Vagina (tissue), 2 donors: ENCODE data around the gene EYS. TPM values are rescaled to one million over a fixed set of nuclear protein-coding genes. Genes with fewer than 3 reads are reported as not detected.

Source experiments
- DNase-seq, 2 donors: peaks; one replicate each; pipeline ENCODE4 v3.0.0-alpha.2; 2017; ENCODE audit errors: extremely low spot score in 2 of 2
- H3K27ac ChIP-seq: fragments of 200-600 bp; sonication (generic); one replicate; pipeline ENCODE4 v1.5.1; 2019
- H3K27me3 ChIP-seq: fragments of 200-600 bp; sonication (generic); one replicate; pipeline ENCODE4 v1.5.1; 2019
- H3K36me3 ChIP-seq, 2 donors: fragments of 200-600 bp; sonication (generic); one replicate each; pipeline ENCODE4 v1.5.1; 2017 to 2019
- H3K4me1 ChIP-seq: fragments of 200-600 bp; sonication (generic); one replicate; pipeline ENCODE4 v1.5.1; 2019
- H3K4me3 ChIP-seq, 2 donors: fragments of 200-600 bp; sonication (generic); 1 replicate in 1 of 2; 2 replicates in 1 of 2; pipeline ENCODE4 v1.5.1; 2016 to 2019
- H3K9me3 ChIP-seq: fragments of 200-600 bp; sonication (generic); one replicate; pipeline ENCODE4 v1.5.1; 2019
- POLR2A ChIP-seq, 2 donors: fragments of 450-650 bp; IDR thresholded peaks; one replicate each; pipeline ENCODE4 v1.6.1; 2017; ENCODE audit warnings: antibody characterized with exemption in 2 of 2, mild to moderate bottlenecking in 2 of 2, moderate library complexity in 2 of 2
- POLR2AphosphoS5 ChIP-seq, 2 donors: sonication (generic); formaldehyde crosslinking; IDR thresholded peaks; one replicate each; pipeline ENCODE4 v1.9.0; 2017; ENCODE audit warnings: antibody characterized with exemption in 2 of 2, mild to moderate bottlenecking in 2 of 2, low read depth in 1 of 2; ENCODE audit not compliant: insufficient read depth in 1 of 2
- intact Hi-C: fragments of 100-400 bp; cut with DNase I; formaldehyde crosslinking; loops from one replicate; pipeline ENCODE4 v1.15.1; 2023
- total RNA-seq: library from RNA; depleted of rRNA; stranded (reverse); fragments of >200 nt; gene quantifications from one replicate; pipeline ENCODE4 v1.2.3, GENCODE V29; 2016
- TF ChIP-seq, protein P1 (sequence below), 3 experiments: fragments of 450-650 bp in 2 of 3; fragments of 200-600 bp in 1 of 3; sonication (generic) in 1 of 3; IDR thresholded peaks; one replicate each; pipeline ENCODE4 v1.5.1; 2017 to 2019; ENCODE audit warnings: antibody characterized with exemption in 3 of 3, mild to moderate bottlenecking in 2 of 3, moderate library complexity in 2 of 3

The EYS gene
- total RNA-seq, 1 donor from 2014 or later = not detected

GRCh38 chr6:65299236-65299635, 407.8 kb downstream of the EYS start:
- H3K27me3 ChIP-seq = no peaks in the 10 kb centered on the region
- DNase-seq = no peak
- intact Hi-C loops = no loop called here
- TF ChIP-seq, protein P1, sequence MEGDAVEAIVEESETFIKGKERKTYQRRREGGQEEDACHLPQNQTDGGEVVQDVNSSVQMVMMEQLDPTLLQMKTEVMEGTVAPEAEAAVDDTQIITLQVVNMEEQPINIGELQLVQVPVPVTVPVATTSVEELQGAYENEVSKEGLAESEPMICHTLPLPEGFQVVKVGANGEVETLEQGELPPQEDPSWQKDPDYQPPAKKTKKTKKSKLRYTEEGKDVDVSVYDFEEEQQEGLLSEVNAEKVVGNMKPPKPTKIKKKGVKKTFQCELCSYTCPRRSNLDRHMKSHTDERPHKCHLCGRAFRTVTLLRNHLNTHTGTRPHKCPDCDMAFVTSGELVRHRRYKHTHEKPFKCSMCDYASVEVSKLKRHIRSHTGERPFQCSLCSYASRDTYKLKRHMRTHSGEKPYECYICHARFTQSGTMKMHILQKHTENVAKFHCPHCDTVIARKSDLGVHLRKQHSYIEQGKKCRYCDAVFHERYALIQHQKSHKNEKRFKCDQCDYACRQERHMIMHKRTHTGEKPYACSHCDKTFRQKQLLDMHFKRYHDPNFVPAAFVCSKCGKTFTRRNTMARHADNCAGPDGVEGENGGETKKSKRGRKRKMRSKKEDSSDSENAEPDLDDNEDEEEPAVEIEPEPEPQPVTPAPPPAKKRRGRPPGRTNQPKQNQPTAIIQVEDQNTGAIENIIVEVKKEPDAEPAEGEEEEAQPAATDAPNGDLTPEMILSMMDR (IDR thresholded peaks at IDR 0.05) = no peak
- TF ChIP-seq POLR2A (IDR thresholded peaks at IDR 0.05) = no peak
- TF ChIP-seq POLR2AphosphoS5 (IDR thresholded peaks at IDR 0.05; ENCODE audit: insufficient read depth in 1 of 2, low read depth in 1 of 2) = no peak
- H3K4me1 ChIP-seq = no peaks in the 10 kb centered on the region
- no peaks in the 10 kb centered on the region for H3K9me3 ChIP-seq
- no peak overlapping the region for H3K4me3 ChIP-seq
- no peak overlapping the region for H3K27ac ChIP-seq
- H3K36me3 ChIP-seq = no peaks in the 10 kb centered on the region

DNA sequence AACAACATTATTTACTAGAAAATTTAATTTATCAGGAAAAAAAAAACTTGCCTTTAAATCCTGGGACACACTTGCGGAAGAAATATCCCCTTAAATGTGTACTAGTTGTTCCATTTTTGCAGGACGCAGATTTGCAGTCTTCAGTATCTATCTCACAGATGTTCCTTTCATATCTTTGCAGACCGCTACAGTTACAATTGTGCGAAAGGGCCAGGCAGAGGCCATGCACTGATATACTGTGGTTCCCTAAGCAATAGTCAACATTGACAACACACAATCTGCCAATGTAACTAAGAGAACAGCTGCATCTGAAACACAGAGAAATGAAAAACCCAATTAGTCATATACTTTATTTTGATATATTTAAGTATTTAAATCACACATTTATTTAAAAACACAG, 411.2 kb downstream of the EYS start:
- DNase-seq = no peak
- H3K4me3 ChIP-seq = no peak overlapping the region
- no peak overlapping the region for H3K27ac ChIP-seq
- no peaks in the 10 kb centered on the region for H3K27me3 ChIP-seq
- TF ChIP-seq, protein P1 (IDR thresholded peaks at IDR 0.05) = no peak
- no peak for TF ChIP-seq POLR2AphosphoS5 (IDR thresholded peaks at IDR 0.05; ENCODE audit: insufficient read depth in 1 of 2, low read depth in 1 of 2)
- no peak for TF ChIP-seq POLR2A (IDR thresholded peaks at IDR 0.05)
- intact Hi-C loops = no loop called here
- no peaks in the 10 kb centered on the region for H3K9me3 ChIP-seq
- no peaks in the 10 kb centered on the region for H3K4me1 ChIP-seq
- no peaks in the 10 kb centered on the region for H3K36me3 ChIP-seq

DNA sequence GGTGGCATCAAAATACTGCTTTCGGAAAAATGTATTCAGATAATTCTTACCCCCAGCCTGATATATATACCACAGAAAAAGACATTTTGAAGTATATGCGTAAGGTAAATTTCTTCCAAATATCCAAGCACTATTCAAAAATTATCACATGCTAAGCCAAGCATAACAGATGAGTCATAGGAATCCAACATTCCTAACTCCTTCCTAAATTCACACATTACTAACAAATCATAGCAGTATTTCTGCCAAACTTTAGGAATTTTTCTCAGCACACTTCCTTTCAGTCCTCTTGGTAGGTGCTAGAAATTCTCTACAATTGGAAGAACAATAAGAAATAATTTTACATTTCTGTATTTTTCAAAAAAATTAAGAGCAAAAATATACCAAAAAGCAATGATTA, 417.5 kb downstream of the EYS start:
- no peak overlapping the region for H3K27ac ChIP-seq
- H3K4me1 ChIP-seq = no peaks in the 10 kb centered on the region
- intact Hi-C loops = no loop called here
- H3K4me3 ChIP-seq = no peak overlapping the region
- H3K36me3 ChIP-seq = no peaks in the 10 kb centered on the region
- no peak for DNase-seq
- no peak for TF ChIP-seq POLR2A (IDR thresholded peaks at IDR 0.05)
- TF ChIP-seq, protein P1 (IDR thresholded peaks at IDR 0.05) = no peak
- no peak for TF ChIP-seq POLR2AphosphoS5 (IDR thresholded peaks at IDR 0.05; ENCODE audit: insufficient read depth in 1 of 2, low read depth in 1 of 2)
- no peaks in the 10 kb centered on the region for H3K27me3 ChIP-seq
- no peaks in the 10 kb centered on the region for H3K9me3 ChIP-seq

- H3K36me3 ChIP-seq = no peaks in the 10 kb centered on the region
- no peak for DNase-seq
- no peaks in the 10 kb centered on the region for H3K4me1 ChIP-seq
- H3K27me3 ChIP-seq = no peaks in the 10 kb centered on the region
- H3K4me3 ChIP-seq = no peak overlapping the region
- H3K27ac ChIP-seq = no peak overlapping the region
- TF ChIP-seq, protein P1 (IDR thresholded peaks at IDR 0.05) = no peak
- TF ChIP-seq POLR2A (IDR thresholded peaks at IDR 0.05) (no peak), POLR2AphosphoS5 (IDR thresholded peaks at IDR 0.05; ENCODE audit: insufficient read depth in 1 of 2, low read depth in 1 of 2) (no peak)
- H3K9me3 ChIP-seq = no peaks in the 10 kb centered on the region
- intact Hi-C loops = no loop called here
Observed at GRCh38 chr6:65285275-65285674, 421.8 kb downstream of the EYS start.

DNA sequence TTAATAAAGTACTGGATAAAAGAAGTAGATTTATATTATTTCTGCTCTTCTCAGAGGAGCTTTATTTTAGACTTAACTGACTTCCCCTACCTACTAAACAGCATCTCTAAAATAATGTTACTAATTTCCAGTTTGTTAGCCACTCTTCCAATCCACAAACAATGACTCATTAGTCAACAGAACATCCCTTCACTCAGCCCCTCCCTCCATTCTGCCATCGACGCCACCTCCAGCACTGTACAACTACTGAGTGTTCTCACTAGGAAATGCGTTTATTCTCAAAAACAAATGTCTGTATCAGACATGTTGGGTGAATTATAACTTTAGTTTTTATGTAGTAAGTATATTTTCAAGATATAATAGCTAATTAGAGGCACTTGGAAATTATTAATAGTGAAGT, 427.0 kb downstream of the EYS start:
- H3K4me3 ChIP-seq = no peak overlapping the region
- no peak for DNase-seq
- no peaks in the 10 kb centered on the region for H3K36me3 ChIP-seq
- intact Hi-C loops = no loop called here
- H3K4me1 ChIP-seq = no peaks in the 10 kb centered on the region
- no peaks in the 10 kb centered on the region for H3K9me3 ChIP-seq
- no peak overlapping the region for H3K27ac ChIP-seq
- TF ChIP-seq POLR2A (IDR thresholded peaks at IDR 0.05) (no peak), POLR2AphosphoS5 (IDR thresholded peaks at IDR 0.05; ENCODE audit: insufficient read depth in 1 of 2, low read depth in 1 of 2) (no peak)
- TF ChIP-seq, protein P1 (IDR thresholded peaks at IDR 0.05) = no peak
- H3K27me3 ChIP-seq = no peaks in the 10 kb centered on the region
